BLaER1 treated with 17β-estradiol and CSF1 and Interleukin-3, amounts not matched to agents 10 nM and 100 nM (cell line): ENCODE data around the gene TPO.

Experiments
- H3K27ac ChIP-seq, 11 experiments: shearing (Covaris generic); formaldehyde crosslinking; 2 replicates each; pipeline ENCODE4 v1.8.1; 2022
- H3K27me3 ChIP-seq, 11 experiments: shearing (Covaris generic); formaldehyde crosslinking; 2 replicates each; pipeline ENCODE4 v1.8.1; 2022
- H3K36me3 ChIP-seq, 11 experiments: shearing (Covaris generic); formaldehyde crosslinking; 2 replicates each; pipeline ENCODE4 v1.8.1; 2022
- H3K4me1 ChIP-seq, 10 experiments: shearing (Covaris generic); formaldehyde crosslinking; 2 replicates each; pipeline ENCODE4 v1.8.1; 2022
- H3K4me2 ChIP-seq, 11 experiments: shearing (Covaris generic); formaldehyde crosslinking; 2 replicates each; pipeline ENCODE4 v1.8.1; 2022
- H3K4me3 ChIP-seq, 10 experiments: shearing (Covaris generic); formaldehyde crosslinking; 2 replicates each; pipeline ENCODE4 v1.8.1; 2022
- H3K9ac ChIP-seq, 11 experiments: shearing (Covaris generic); formaldehyde crosslinking; 2 replicates each; pipeline ENCODE4 v1.8.1; 2022
- H3K9me3 ChIP-seq, 11 experiments: shearing (Covaris generic); formaldehyde crosslinking; replicated peaks in 1 of 11; 2 replicates each; pipeline ENCODE4 v1.8.1; 2022
- H4K20me1 ChIP-seq, 11 experiments: shearing (Covaris generic); formaldehyde crosslinking; 2 replicates each; pipeline ENCODE4 v1.8.1; 2022
- Cebpa-rat ChIP-seq, 11 experiments: shearing (Covaris generic); IDR thresholded peaks; 2 replicates each; pipeline ENCODE4 v1.8.1; 2022

TPO gene

GRCh38 chr2:1422716-1423285, 9.5 kb downstream of the TPO start:
- H4K20me1 ChIP-seq, result no peaks in the 10 kb centered on the region; a peak in 1 of 22 replicates
- TF ChIP-seq Cebpa-rat (IDR thresholded peaks at IDR 0.05), result no peak
- H3K36me3 ChIP-seq, result no peaks in the 10 kb centered on the region
- H3K9me3 ChIP-seq, result 0 out of 22 replicates have a peak, but pooled peaks cover 0 to 4% (median 0%) of the 10 kb centered on the region in 11 experiments
- no peak overlapping the region for H3K9ac ChIP-seq
- peaks cover 10 to 16% (median 14%) of the 10 kb centered on the region in 10 experiments; a peak in 18 of 20 replicates for H3K4me1 ChIP-seq
- peaks cover 0 to 6% (median 0%) of the 10 kb centered on the region in 11 experiments; a peak in 1 of 22 replicates for H3K27me3 ChIP-seq
- no peak overlapping the region for H3K27ac ChIP-seq
- no peak overlapping the region for H3K4me2 ChIP-seq
- no peak overlapping the region for H3K4me3 ChIP-seq

- H4K20me1 ChIP-seq, result no peaks in the 10 kb centered on the region
- H3K4me2 ChIP-seq, result no peak overlapping the region
- H3K36me3 ChIP-seq, result no peaks in the 10 kb centered on the region
- H3K27me3 ChIP-seq, result no peaks in the 10 kb centered on the region
- no peak overlapping the region for H3K9ac ChIP-seq
- H3K9me3 ChIP-seq, result 0 out of 22 replicates have a peak, but pooled peaks cover 0 to 4% (median 0%) of the 10 kb centered on the region in 11 experiments
- no peaks in the 10 kb centered on the region for H3K4me1 ChIP-seq
- TF ChIP-seq Cebpa-rat (IDR thresholded peaks at IDR 0.05), result no peak
- H3K27ac ChIP-seq, result no peak overlapping the region
- no peak overlapping the region for H3K4me3 ChIP-seq
Measured at GRCh38 chr2:1427086-1427485, 13.8 kb downstream of the TPO start.

- no peak overlapping the region for H3K27ac ChIP-seq
- H3K27me3 ChIP-seq, result no peaks in the 10 kb centered on the region
- TF ChIP-seq Cebpa-rat (IDR thresholded peaks at IDR 0.05), result no peak
- H3K4me1 ChIP-seq, result 0 out of 20 replicates have a peak, but pooled peaks cover 0 to 2% (median 0%) of the 10 kb centered on the region in 10 experiments
- H3K36me3 ChIP-seq, result no peaks in the 10 kb centered on the region
- no peaks in the 10 kb centered on the region for H4K20me1 ChIP-seq
- H3K9ac ChIP-seq, result no peak overlapping the region
- H3K9me3 ChIP-seq, result 0 out of 22 replicates have a peak, but pooled peaks cover 0 to 4% (median 0%) of the 10 kb centered on the region in 11 experiments
- H3K4me2 ChIP-seq, result no peak overlapping the region
- no peak overlapping the region for H3K4me3 ChIP-seq
Measured at GRCh38 chr2:1429895-1430294, 16.6 kb downstream of the TPO start.

- no peaks in the 10 kb centered on the region for H4K20me1 ChIP-seq
- no peaks in the 10 kb centered on the region for H3K36me3 ChIP-seq
- no peak for TF ChIP-seq Cebpa-rat (IDR thresholded peaks at IDR 0.05)
- no peak overlapping the region for H3K27ac ChIP-seq
- H3K4me2 ChIP-seq, result no peak overlapping the region
- no peaks in the 10 kb centered on the region for H3K9me3 ChIP-seq
- peaks cover 0 to 7% (median 0%) of the 10 kb centered on the region in 10 experiments; a peak in 4 of 20 replicates for H3K4me1 ChIP-seq
- H3K27me3 ChIP-seq, result no peaks in the 10 kb centered on the region
- no peak overlapping the region for H3K4me3 ChIP-seq
- H3K9ac ChIP-seq, result no peak overlapping the region
Measured at GRCh38 chr2:1430491-1430890, 17.2 kb downstream of the TPO start.

GRCh38 chr2:1431886-1432400, 18.7 kb downstream of the TPO start:
- Histone ChIP-seq H3K9me3 (no peaks in the 10 kb centered on the region), H3K36me3 (no peaks in the 10 kb centered on the region), H3K27me3 (no peaks in the 10 kb centered on the region), H3K4me3 (no peak overlapping the region), H3K27ac (no peak overlapping the region), H3K4me2 (no peak overlapping the region), H3K9ac (no peak overlapping the region), H4K20me1 (no peaks in the 10 kb centered on the region), H3K4me1 (peaks cover 0 to 22% (median 12%) of the 10 kb centered on the region in 10 experiments; a peak in 12 of 20 replicates)
- TF ChIP-seq Cebpa-rat (IDR thresholded peaks at IDR 0.05), result no peak

- Histone ChIP-seq H3K4me3 (no peak overlapping the region), H3K27me3 (no peaks in the 10 kb centered on the region), H3K4me1 (peaks cover 0 to 30% (median 16%) of the 10 kb centered on the region in 10 experiments; a peak in 12 of 20 replicates), H3K4me2 (no peak overlapping the region), H3K9ac (no peak overlapping the region), H3K27ac (no peak overlapping the region), H3K36me3 (no peaks in the 10 kb centered on the region), H3K9me3 (no peaks in the 10 kb centered on the region), H4K20me1 (no peaks in the 10 kb centered on the region)
- no peak for TF ChIP-seq Cebpa-rat (IDR thresholded peaks at IDR 0.05)
Measured at GRCh38 chr2:1432726-1433125, 19.5 kb downstream of the TPO start.

- Histone ChIP-seq H3K4me1 (peaks cover 11 to 64% (median 40%) of the 10 kb centered on the region in 10 experiments; a peak in 19 of 20 replicates), H3K27me3 (no peaks in the 10 kb centered on the region), H3K9ac (no peak overlapping the region), H3K36me3 (no peaks in the 10 kb centered on the region), H3K4me2 (peak overlapping the region in 8 of 11 experiments; percentile 11 to 56 (median 47); a peak in 13 of 22 replicates), H3K4me3 (no peak overlapping the region), H4K20me1 (no peaks in the 10 kb centered on the region), H3K27ac (no peak overlapping the region), H3K9me3 (peaks cover under 1 to 8% (median 5%) of the 10 kb centered on the region in 11 experiments; a peak in 17 of 22 replicates)
- no peak for TF ChIP-seq Cebpa-rat (IDR thresholded peaks at IDR 0.05)
Measured at GRCh38 chr2:1436369-1436768, 23.1 kb downstream of the TPO start.

GRCh38 chr2:1437101-1437500, 23.8 kb downstream of the TPO start:
- no peak overlapping the region for H3K27ac ChIP-seq
- peaks cover 7 to 15% (median 13%) of the 10 kb centered on the region in 11 experiments for H3K9me3 ChIP-seq
- H3K27me3 ChIP-seq, result no peaks in the 10 kb centered on the region
- TF ChIP-seq Cebpa-rat (IDR thresholded peaks at IDR 0.05), result no peak
- H4K20me1 ChIP-seq, result no peaks in the 10 kb centered on the region
- H3K9ac ChIP-seq, result no peak overlapping the region
- H3K4me1 ChIP-seq, result peaks cover 11 to 66% (median 40%) of the 10 kb centered on the region in 10 experiments; a peak in 19 of 20 replicates
- H3K4me3 ChIP-seq, result no peak overlapping the region
- no peaks in the 10 kb centered on the region for H3K36me3 ChIP-seq
- peak overlapping the region in 6 of 11 experiments; percentile 25 to 56 (median 50); a peak in 10 of 22 replicates for H3K4me2 ChIP-seq

GRCh38 chr2:1437537-1437936, 24.3 kb downstream of the TPO start:
- H3K4me3 ChIP-seq, result no peak overlapping the region

More at GRCh38 chr2:1437537-1437936, 24.3 kb downstream of the TPO start:
- TF ChIP-seq Cebpa-rat (IDR thresholded peaks at IDR 0.05), result no peak
- Histone ChIP-seq H3K36me3 (no peaks in the 10 kb centered on the region), H3K9ac (no peak overlapping the region), H3K27me3 (no peaks in the 10 kb centered on the region), H3K4me1 (peaks cover 11 to 66% (median 40%) of the 10 kb centered on the region in 10 experiments; a peak in 19 of 20 replicates), H3K9me3 (peaks cover 12 to 20% (median 17%) of the 10 kb centered on the region in 11 experiments), H3K4me2 (peak overlapping the region in 6 of 11 experiments; percentile 17 to 56 (median 50); a peak in 10 of 22 replicates), H4K20me1 (no peaks in the 10 kb centered on the region), H3K27ac (no peak overlapping the region)
